ENCODE data around the gene PTPRT. TPM values are rescaled to one million over a fixed set of nuclear protein-coding genes. Genes with fewer than 3 reads are reported as not detected.

Gene PTPRT
- polyA plus RNA-seq, 2 of the 4 experiments (the other 2 are of a cell fraction), result not detected

- FAIRE-seq, result no peak
- Histone ChIP-seq H3K9me3 (no peaks in the 10 kb centered on the region), H3K4me2 (no peak overlapping the region), H3K27ac (no peak overlapping the region), H3K4me3 (no peak overlapping the region), H3K4me1 (no peaks in the 10 kb centered on the region)
- TF ChIP-seq ZC3H11A (IDR thresholded peaks at IDR 0.05) (no peak), ZNF302 (CRISPR knock-in tag; IDR thresholded peaks at IDR 0.05) (no peak), NPAS2 (CRISPR knock-in tag; IDR thresholded peaks at IDR 0.05; ENCODE audit: borderline replicate concordance) (no peak), BHLHE40 (IDR thresholded peaks at IDR 0.05; ENCODE audit: low read depth, low read length) (no peak), KDM5A (IDR thresholded peaks at IDR 0.05) (no peak), FOSB (CRISPR knock-in tag; IDR thresholded peaks at IDR 0.05) (no peak), RARB (CRISPR knock-in tag; IDR thresholded peaks at IDR 0.05) (no peak), MAFK (IDR thresholded peaks at IDR 0.05; ENCODE audit: partially characterized antibody) (no peak), EHMT2 (IDR thresholded peaks at IDR 0.05; ENCODE audit: low read depth) (no peak), ESRRA (IDR thresholded peaks at IDR 0.05; ENCODE audit: borderline replicate concordance, low read length) (no peak), FOXS1 (CRISPR knock-in tag; IDR thresholded peaks at IDR 0.05) (no peak), BCL3 (IDR thresholded peaks at IDR 0.05) (no peak), MYC (IDR thresholded peaks at IDR 0.05; ENCODE audit: borderline replicate concordance, low read length) (no peak), ZFP36 (IDR thresholded peaks at IDR 0.05; ENCODE audit: borderline replicate concordance, partially characterized antibody) (no peak)
- TF ChIP-seq, protein P1, sequence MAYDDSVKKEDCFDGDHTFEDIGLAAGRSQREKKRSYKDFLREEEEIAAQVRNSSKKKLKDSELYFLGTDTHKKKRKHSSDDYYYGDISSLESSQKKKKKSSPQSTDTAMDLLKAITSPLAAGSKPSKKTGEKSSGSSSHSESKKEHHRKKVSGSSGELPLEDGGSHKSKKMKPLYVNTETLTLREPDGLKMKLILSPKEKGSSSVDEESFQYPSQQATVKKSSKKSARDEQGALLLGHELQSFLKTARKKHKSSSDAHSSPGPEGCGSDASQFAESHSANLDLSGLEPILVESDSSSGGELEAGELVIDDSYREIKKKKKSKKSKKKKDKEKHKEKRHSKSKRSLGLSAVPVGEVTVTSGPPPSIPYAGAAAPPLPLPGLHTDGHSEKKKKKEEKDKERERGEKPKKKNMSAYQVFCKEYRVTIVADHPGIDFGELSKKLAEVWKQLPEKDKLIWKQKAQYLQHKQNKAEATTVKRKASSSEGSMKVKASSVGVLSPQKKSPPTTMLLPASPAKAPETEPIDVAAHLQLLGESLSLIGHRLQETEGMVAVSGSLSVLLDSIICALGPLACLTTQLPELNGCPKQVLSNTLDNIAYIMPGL (CRISPR knock-in tag; IDR thresholded peaks at IDR 0.05; ENCODE audit: borderline replicate concordance), result no peak
- POLR2A ChIA-PET, result no interaction called here
- no peak for ATAC-seq
- 4% methylated on average over 2 of the region's 2 CpGs for WGBS (ENCODE audit: missing lambda C conversion rate)
- CTCF ChIA-PET, result no interaction called here
- no peak for DNase-seq (ENCODE audit: low read depth in 1 of 2, low spot score in 1 of 2)
Observed at GRCh38 chr20:42721923-42722322, 467.8 kb downstream of the PTPRT start.

DNA sequence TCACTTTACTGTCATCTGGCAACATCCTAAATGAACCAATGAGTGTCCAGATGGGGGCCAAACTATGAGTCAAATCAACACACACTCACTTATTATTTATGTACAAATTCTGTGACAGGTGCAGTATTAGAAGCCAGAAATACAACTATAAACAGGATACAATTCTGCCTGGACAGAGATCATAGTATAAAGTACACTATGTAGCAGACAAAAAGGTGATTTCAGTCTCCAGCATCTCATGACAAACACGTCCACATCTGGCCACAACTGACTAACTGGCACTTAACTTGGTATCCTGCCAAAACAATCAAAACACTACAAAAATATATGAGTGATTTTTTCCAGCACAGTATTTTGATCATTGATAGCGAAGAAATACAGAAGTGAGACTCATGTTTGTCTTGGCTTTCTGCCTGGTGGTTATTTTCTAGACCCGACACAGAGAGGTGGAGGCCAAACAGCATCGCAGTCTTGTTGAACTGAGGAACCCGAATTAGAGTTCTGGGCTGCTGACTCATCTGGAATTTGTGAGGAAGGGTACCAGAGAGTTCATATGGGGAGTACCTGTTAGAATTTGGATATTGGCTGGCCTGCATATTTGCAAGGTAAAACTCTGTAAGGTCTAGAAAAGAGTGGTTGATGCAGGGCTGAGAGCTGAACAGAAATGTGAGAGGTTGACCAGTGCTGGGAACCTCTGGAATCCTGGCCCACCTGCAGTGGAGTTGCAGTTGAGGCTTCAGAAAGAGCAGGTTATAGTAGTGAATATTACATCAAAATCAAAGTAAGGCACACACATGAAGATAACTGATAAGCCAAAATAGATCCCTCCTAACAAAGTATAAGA, 475.2 kb downstream of the PTPRT start:
- DNase-seq (ENCODE audit: low read depth in 1 of 2, low spot score in 1 of 2) (no peak), ATAC-seq (no peak), FAIRE-seq (no peak)
- 1% methylated on average over 5 of the region's 5 CpGs for WGBS (ENCODE audit: missing lambda C conversion rate)
- ChIA-PET CTCF (no interaction called here), POLR2A (no interaction called here)
- Histone ChIP-seq H3K4me1 (no peaks in the 10 kb centered on the region), H3K27ac (no peak overlapping the region), H3K4me2 (no peak overlapping the region), H3K9me3 (no peaks in the 10 kb centered on the region), H3K4me3 (no peak overlapping the region)
- TF ChIP-seq GATA3 (IDR thresholded peaks at IDR 0.05; ENCODE audit: borderline replicate concordance), result no peak
- TF ChIP-seq EHMT2 (IDR thresholded peaks at IDR 0.05; ENCODE audit: low read depth), result no peak
- no peak for TF ChIP-seq REST (IDR thresholded peaks at IDR 0.05)
- TF ChIP-seq KDM1A (IDR thresholded peaks at IDR 0.05; ENCODE audit: low read depth), result no peak
- no peak for TF ChIP-seq RARB (CRISPR knock-in tag; IDR thresholded peaks at IDR 0.05)
- no peak for TF ChIP-seq MAFK (IDR thresholded peaks at IDR 0.05; ENCODE audit: partially characterized antibody)
- TF ChIP-seq FOXS1 (CRISPR knock-in tag; IDR thresholded peaks at IDR 0.05), result no peak
- TF ChIP-seq, protein P2, sequence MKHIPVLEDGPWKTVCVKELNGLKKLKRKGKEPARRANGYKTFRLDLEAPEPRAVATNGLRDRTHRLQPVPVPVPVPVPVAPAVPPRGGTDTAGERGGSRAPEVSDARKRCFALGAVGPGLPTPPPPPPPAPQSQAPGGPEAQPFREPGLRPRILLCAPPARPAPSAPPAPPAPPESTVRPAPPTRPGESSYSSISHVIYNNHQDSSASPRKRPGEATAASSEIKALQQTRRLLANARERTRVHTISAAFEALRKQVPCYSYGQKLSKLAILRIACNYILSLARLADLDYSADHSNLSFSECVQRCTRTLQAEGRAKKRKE (CRISPR knock-in tag; IDR thresholded peaks at IDR 0.05; ENCODE audit: low read depth), result no peak

Data from A549 (cell line).